ENCODE data around the gene TMEM218.
"Not testable (repeated sequence)": the region's sequence is repeated elsewhere in the genome, so short reads cannot be mapped to it uniquely, and the experiment has no call there.

TMEM218 gene

GRCh38 chr11:125090151-125090550, 21.3 kb downstream of the TMEM218 start:
- DNase-seq (ENCODE audit: low read depth, low spot score): not testable (repeated sequence)

GRCh38 chr11:125089481-125089880, 21.9 kb downstream of the TMEM218 start:
- DNase-seq (ENCODE audit: low read depth, low spot score): not testable (repeated sequence)

GRCh38 chr11:125088576-125089455, 22.6 kb downstream of the TMEM218 start:
- no peak for DNase-seq (ENCODE audit: low read depth, low spot score)

- no peak for DNase-seq (ENCODE audit: low read depth, low spot score)
Measured at GRCh38 chr11:125088123-125088522, 23.3 kb downstream of the TMEM218 start.

- no peak for DNase-seq (ENCODE audit: low read depth, low spot score)
Measured at GRCh38 chr11:125086633-125087296, 24.7 kb downstream of the TMEM218 start.

GRCh38 chr11:125085301-125086081, 25.9 kb downstream of the TMEM218 start:
- no peak for DNase-seq (ENCODE audit: low read depth, low spot score)

- DNase-seq (ENCODE audit: low read depth, low spot score): no peak
Measured at GRCh38 chr11:125084761-125085231, 26.6 kb downstream of the TMEM218 start.

- DNase-seq (ENCODE audit: low read depth, low spot score): no peak
Measured at GRCh38 chr11:125084057-125084416, 27.4 kb downstream of the TMEM218 start.

GRCh38 chr11:125083312-125084056, 27.9 kb downstream of the TMEM218 start:
- DNase-seq (ENCODE audit: low read depth, low spot score): no peak

- DNase-seq (ENCODE audit: low read depth, low spot score): no peak
Measured at GRCh38 chr11:125082611-125083311, 28.7 kb downstream of the TMEM218 start.

GRCh38 chr11:125082040-125082439, 29.4 kb downstream of the TMEM218 start:
- DNase-seq (ENCODE audit: low read depth, low spot score): no peak

GRCh38 chr11:125081098-125081798, 30.2 kb downstream of the TMEM218 start:
- DNase-seq (ENCODE audit: low read depth, low spot score): no peak

GRCh38 chr11:125080531-125080911, 30.9 kb downstream of the TMEM218 start:
- no peak for DNase-seq (ENCODE audit: low read depth, low spot score)

- DNase-seq (ENCODE audit: low read depth, low spot score): no peak
Measured at GRCh38 chr11:125079878-125080530, 31.4 kb downstream of the TMEM218 start.

GRCh38 chr11:125079151-125079877, 32.1 kb downstream of the TMEM218 start:
- DNase-seq (ENCODE audit: low read depth, low spot score): no peak

GRCh38 chr11:125078516-125079140, 32.8 kb downstream of the TMEM218 start:
- DNase-seq (ENCODE audit: low read depth, low spot score): no peak

- no peak for DNase-seq (ENCODE audit: low read depth, low spot score)
Measured at GRCh38 chr11:125078016-125078415, 33.4 kb downstream of the TMEM218 start.

- DNase-seq (ENCODE audit: low read depth, low spot score): no peak
Measured at GRCh38 chr11:125076378-125076945, 35.0 kb downstream of the TMEM218 start.

All from iPS DF 19.7 (cell line).